Gastrocnemius medialis (tissue), 4 donors: Measurements from ENCODE around the gene RIC8A.
"Not testable (repeated sequence)": the region's sequence is repeated elsewhere in the genome, so short reads cannot be mapped to it uniquely, and the experiment has no call there.

Experiments used
- POLR2A ChIP-seq, 2 donors: fragments of 450-650 bp; IDR thresholded peaks; one replicate each; pipeline ENCODE4 v1.6.1; 2017; ENCODE audit warnings: antibody characterized with exemption in 2 of 2, mild to moderate bottlenecking in 2 of 2, moderate library complexity in 2 of 2
- TF ChIP-seq, protein P1 (sequence below), 5 experiments: fragments of 450-650 bp in 3 of 5; fragments of 200-600 bp in 2 of 5; sonication (generic) in 2 of 5; IDR thresholded peaks in 4 of 5; conservative IDR thresholded peaks in 1 of 5; 1 replicate in 4 of 5; 2 replicates in 1 of 5; pipeline ENCODE4 v1.5.1; 2016 to 2019; ENCODE audit warnings: antibody characterized with exemption in 5 of 5, mild to moderate bottlenecking in 3 of 5, moderate library complexity in 3 of 5

DNA sequence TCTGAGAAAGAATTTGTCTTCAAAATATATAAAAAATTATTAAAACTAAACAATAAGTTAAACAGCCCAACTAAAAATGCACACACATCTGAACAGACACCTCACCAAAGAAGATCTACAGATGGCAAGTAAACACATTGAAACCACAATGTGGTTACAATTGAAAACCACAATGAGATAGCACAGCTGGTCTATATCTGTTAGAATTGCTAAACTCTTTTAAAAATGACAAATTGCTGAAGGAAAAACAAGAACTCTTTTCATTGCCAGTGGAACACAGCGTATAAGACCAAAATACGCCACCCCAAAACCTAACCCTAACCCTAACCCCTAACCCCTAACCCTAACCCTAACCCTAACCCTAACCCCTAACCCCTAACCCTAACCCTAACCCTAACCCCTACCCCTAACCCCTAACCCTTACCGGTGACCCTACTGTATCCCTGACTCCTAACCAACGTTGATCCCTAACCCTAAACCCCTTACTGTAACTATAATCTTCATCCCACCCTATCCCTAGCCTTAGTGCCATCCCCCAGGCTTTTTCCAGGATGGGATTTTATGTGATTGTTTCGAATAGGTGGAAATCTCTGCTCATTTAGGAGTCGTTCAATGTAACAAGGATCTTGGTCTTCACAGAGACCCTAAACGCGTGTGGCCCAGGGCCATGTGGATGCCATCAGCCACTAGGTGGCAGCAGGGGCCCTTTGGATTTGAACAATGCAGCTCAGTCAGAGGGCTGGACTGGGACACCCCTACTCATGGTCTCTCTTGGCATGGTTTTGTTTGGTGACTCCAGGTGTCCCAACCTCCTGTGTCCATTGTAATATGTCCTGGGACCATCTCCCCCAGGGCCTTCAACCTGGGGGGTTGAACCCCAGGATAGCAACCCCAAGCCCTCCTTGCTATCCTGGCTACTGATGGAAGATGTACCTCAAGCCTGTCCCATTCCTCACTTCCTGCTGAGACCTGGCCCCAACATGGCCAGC lies 15.7 kb upstream of the RIC8A start:
- TF ChIP-seq, protein P1, sequence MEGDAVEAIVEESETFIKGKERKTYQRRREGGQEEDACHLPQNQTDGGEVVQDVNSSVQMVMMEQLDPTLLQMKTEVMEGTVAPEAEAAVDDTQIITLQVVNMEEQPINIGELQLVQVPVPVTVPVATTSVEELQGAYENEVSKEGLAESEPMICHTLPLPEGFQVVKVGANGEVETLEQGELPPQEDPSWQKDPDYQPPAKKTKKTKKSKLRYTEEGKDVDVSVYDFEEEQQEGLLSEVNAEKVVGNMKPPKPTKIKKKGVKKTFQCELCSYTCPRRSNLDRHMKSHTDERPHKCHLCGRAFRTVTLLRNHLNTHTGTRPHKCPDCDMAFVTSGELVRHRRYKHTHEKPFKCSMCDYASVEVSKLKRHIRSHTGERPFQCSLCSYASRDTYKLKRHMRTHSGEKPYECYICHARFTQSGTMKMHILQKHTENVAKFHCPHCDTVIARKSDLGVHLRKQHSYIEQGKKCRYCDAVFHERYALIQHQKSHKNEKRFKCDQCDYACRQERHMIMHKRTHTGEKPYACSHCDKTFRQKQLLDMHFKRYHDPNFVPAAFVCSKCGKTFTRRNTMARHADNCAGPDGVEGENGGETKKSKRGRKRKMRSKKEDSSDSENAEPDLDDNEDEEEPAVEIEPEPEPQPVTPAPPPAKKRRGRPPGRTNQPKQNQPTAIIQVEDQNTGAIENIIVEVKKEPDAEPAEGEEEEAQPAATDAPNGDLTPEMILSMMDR (IDR thresholded peaks at IDR 0.05 in 4 of 5, conservative IDR thresholded peaks at IDR 0.05 in 1 of 5): peak in 4 of 5 experiments; percentile 30 to 60 (median 46)
- TF ChIP-seq POLR2A (IDR thresholded peaks at IDR 0.05): not testable (repeated sequence)
